Smooth muscle cell (in vitro differentiated cells): Measurements from ENCODE around the gene ST3GAL4. TPM values are rescaled to one million over a fixed set of nuclear protein-coding genes. Genes with fewer than 3 reads are reported as not detected.

Experiments used
- DNase-seq: peaks from one replicate; lab custom pipeline; 2025; ENCODE audit not compliant: unreplicated experiment; lab: John Stamatoyannopoulos, UW
- H2AFZ ChIP-seq: fragments of 200-600 bp; sonication (generic); 2 replicates; pipeline ENCODE4 v1.6.0; 2016; ENCODE audit warnings: antibody characterized with exemption, low read depth, mild to moderate bottlenecking
- H3F3A ChIP-seq: fragments of 200-600 bp; sonication (generic); 2 replicates; pipeline ENCODE4 v1.6.0; 2017; ENCODE audit warnings: antibody characterized with exemption, low read depth
- H3K27ac ChIP-seq: fragments of 200-600 bp; sonication (generic); 2 replicates; pipeline ENCODE4 v1.5.1; 2016; ENCODE audit warnings: low read depth, mild to moderate bottlenecking
- H3K27me3 ChIP-seq: fragments of 200-600 bp; sonication (generic); 2 replicates; pipeline ENCODE4 v1.6.1; 2016; ENCODE audit warnings: low read depth, mild to moderate bottlenecking
- H3K36me3 ChIP-seq: fragments of 200-600 bp; sonication (generic); 2 replicates; pipeline ENCODE4 v1.5.1; 2016; ENCODE audit warnings: low read depth
- H3K4me1 ChIP-seq: fragments of 200-600 bp; sonication (generic); 2 replicates; pipeline ENCODE4 v1.5.1; 2016; ENCODE audit warnings: low read depth
- H3K4me2 ChIP-seq: fragments of 200-600 bp; sonication (generic); 2 replicates; pipeline ENCODE4 v1.6.0; 2016; ENCODE audit warnings: mild to moderate bottlenecking
- H3K4me3 ChIP-seq: fragments of 200-600 bp; sonication (generic); 2 replicates; pipeline ENCODE4 v1.5.1; 2016; ENCODE audit warnings: mild to moderate bottlenecking
- H3K79me2 ChIP-seq: fragments of 200-600 bp; sonication (generic); 2 replicates; pipeline ENCODE4 v1.6.0; 2016; ENCODE audit warnings: low read depth, mild to moderate bottlenecking
- H3K9ac ChIP-seq: fragments of 200-600 bp; sonication (generic); 2 replicates; pipeline ENCODE4 v1.6.0; 2016; ENCODE audit warnings: low read depth
- H3K9me3 ChIP-seq: fragments of 200-600 bp; sonication (generic); replicated peaks from 2 replicates; pipeline ENCODE4 v1.5.1; 2016; ENCODE audit warnings: low read depth
- H4K20me1 ChIP-seq: fragments of 200-600 bp; sonication (generic); 2 replicates; pipeline ENCODE4 v1.6.0; 2016; ENCODE audit warnings: low read depth
- CTCF ChIP-seq: fragments of 200-600 bp; sonication (generic); IDR thresholded peaks from 2 replicates; pipeline ENCODE4 v1.5.1; 2017; ENCODE audit warnings: borderline replicate concordance, mild to moderate bottlenecking, antibody characterized with exemption; ENCODE audit not compliant: insufficient read depth, poor library complexity, severe bottlenecking
- WGBS: methylation state at CpG from one replicate; pipeline ENCODE4 v1.1.7; 2016; ENCODE audit warnings: low lambda C conversion rate; 5-methylcytosine and 5-hydroxymethylcytosine counted together
- polyA plus RNA-seq: library from polyadenylated mRNA; unstranded; fragments of >200 nt; fragmentation: Nextera tagmentation; extraction: Ambion mirVana; gene quantifications from 2 replicates; pipeline ENCODE4 v1.2.1, GENCODE V29; 2016
- total RNA-seq: library from RNA; depleted of rRNA; stranded (reverse); fragments of >200 nt; gene quantifications from 2 replicates; pipeline ENCODE4 v1.2.3, GENCODE V29; 2014

The ST3GAL4 gene
- total and polyA plus RNA-seq, 2 experiments from 2014 or later, result 60.3 to 60.9 TPM

GRCh38 chr11:126312961-126313360 lies 42.5 kb upstream of the ST3GAL4 start:
- Histone ChIP-seq H4K20me1 (no peaks in the 10 kb centered on the region), H3K27ac (peak overlapping the region; percentile 12), H3K27me3 (no peaks in the 10 kb centered on the region), H3K36me3 (no peaks in the 10 kb centered on the region), H3K79me2 (no peaks in the 10 kb centered on the region), H3F3A (peaks cover 18% of the 10 kb centered on the region), H3K9me3 (no peaks in the 10 kb centered on the region), H3K4me1 (peaks cover 4% of the 10 kb centered on the region), H2AFZ (no peak overlapping the region), H3K4me3 (no peak overlapping the region), H3K4me2 (no peak overlapping the region), H3K9ac (no peak overlapping the region)
- DNase-seq, result no peak
- 58% methylated on average over 6 of the region's 8 CpGs for WGBS
- TF ChIP-seq CTCF, result no peak

- H3F3A ChIP-seq, result peaks cover 23% of the 10 kb centered on the region
- H2AFZ ChIP-seq, result no peak overlapping the region
- no peak overlapping the region for H3K27ac ChIP-seq
- no peaks in the 10 kb centered on the region for H3K36me3 ChIP-seq
- no peak for DNase-seq
- 82% methylated on average over 5 of the region's 5 CpGs for WGBS
- H3K4me3 ChIP-seq, result no peak overlapping the region
- H3K79me2 ChIP-seq, result no peaks in the 10 kb centered on the region
- no peaks in the 10 kb centered on the region for H3K27me3 ChIP-seq
- H3K4me1 ChIP-seq, result peaks cover 4% of the 10 kb centered on the region
- TF ChIP-seq CTCF, result no peak
- H4K20me1 ChIP-seq, result no peaks in the 10 kb centered on the region
- no peak overlapping the region for H3K4me2 ChIP-seq
- H3K9me3 ChIP-seq, result no peaks in the 10 kb centered on the region
- H3K9ac ChIP-seq, result no peak overlapping the region
These were observed 41.7 kb upstream of the ST3GAL4 start for GRCh38 chr11:126313826-126314225.

GRCh38 chr11:126317432-126317755 lies 38.1 kb upstream of the ST3GAL4 start:
- peaks cover 33% of the 10 kb centered on the region for H3F3A ChIP-seq
- H3K27me3 ChIP-seq, result no peaks in the 10 kb centered on the region
- H3K27ac ChIP-seq, result peak overlapping the region; percentile 97
- peak overlapping the region; percentile 73 for H3K9ac ChIP-seq
- H3K4me3 ChIP-seq, result no peak overlapping the region
- H3K79me2 ChIP-seq, result peaks cover 5% of the 10 kb centered on the region
- H3K36me3 ChIP-seq, result no peaks in the 10 kb centered on the region
- no peaks in the 10 kb centered on the region for H3K4me1 ChIP-seq
- peak overlapping the region; percentile 75 for H3K4me2 ChIP-seq
- no peaks in the 10 kb centered on the region for H3K9me3 ChIP-seq
- no peak for TF ChIP-seq CTCF
- no peak overlapping the region for H2AFZ ChIP-seq
- no peaks in the 10 kb centered on the region for H4K20me1 ChIP-seq
- DNase-seq, result no peak
- WGBS, result 0% methylated on average over 1 of the region's 1 CpG

- Histone ChIP-seq H3K27me3 (no peaks in the 10 kb centered on the region), H3K27ac (peak overlapping the region; percentile 97), H3K9ac (peak overlapping the region; percentile 73), H3K79me2 (peaks cover 5% of the 10 kb centered on the region), H3K4me2 (peak overlapping the region; percentile 75), H3K9me3 (no peaks in the 10 kb centered on the region), H2AFZ (no peak overlapping the region), H3K4me1 (no peaks in the 10 kb centered on the region), H3K36me3 (no peaks in the 10 kb centered on the region), H4K20me1 (no peaks in the 10 kb centered on the region), H3F3A (peaks cover 33% of the 10 kb centered on the region), H3K4me3 (peak overlapping the region; percentile 5)
- no peak for TF ChIP-seq CTCF
- 10% methylated on average over 14 of the region's 14 CpGs for WGBS
- DNase-seq, result no peak
These were observed 37.5 kb upstream of the ST3GAL4 start for GRCh38 chr11:126317756-126318573.
